Right lobe of liver (tissue), 6 donors: Measurements from ENCODE around the gene RIMS1. TPM values are rescaled to one million over a fixed set of nuclear protein-coding genes. Genes with fewer than 3 reads are reported as not detected.

Source experiments
- ATAC-seq, 4 donors: fragments of 200-7000 bp; cut with Tn5 transposase; one replicate each; pipeline ENCODE4 v1.9.1; 2020; ENCODE audit warnings: mild to moderate bottlenecking in 4 of 4, moderate library complexity in 4 of 4
- DNase-seq, 3 donors: peaks; one replicate each; pipeline ENCODE4 v3.0.0-alpha.2; 2020
- H3K27ac ChIP-seq, 3 donors: fragments of 200-600 bp; one replicate each; pipeline ENCODE4 v1.8.0; 2022
- H3K27me3 ChIP-seq, 2 donors: fragments of 200-600 bp; one replicate each; pipeline ENCODE4 v1.8.0; 2022
- H3K36me3 ChIP-seq, 4 donors: fragments of 200-600 bp; sonication (generic) in 1 of 4; one replicate each; pipeline versions ENCODE4 v1.5.1 to v1.8.0; 2017 to 2022; ENCODE audit warnings: control low read depth in 1 of 4
- H3K4me1 ChIP-seq, 4 donors: fragments of 200-600 bp; sonication (generic) in 1 of 4; one replicate each; pipeline versions ENCODE4 v1.5.1 to v1.8.0; 2017 to 2022; ENCODE audit warnings: control low read depth in 1 of 4
- H3K4me3 ChIP-seq, 3 donors: fragments of 200-600 bp; one replicate each; pipeline ENCODE4 v1.8.0; 2022
- H3K9me3 ChIP-seq, 4 donors: fragments of 200-600 bp; sonication (generic) in 1 of 4; one replicate each; pipeline versions ENCODE4 v1.5.1 to v1.8.0; 2017 to 2022; ENCODE audit warnings: control low read depth in 1 of 4
- POLR2A ChIP-seq: fragments of 450-650 bp; IDR thresholded peaks from one replicate; pipeline ENCODE4 v1.6.1; 2017; ENCODE audit warnings: antibody characterized with exemption, mild to moderate bottlenecking
- WGBS: methylation state at CpG from one replicate; pipeline ENCODE4 v1.1.6; 2018; ENCODE audit warnings: low coverage, low lambda C conversion rate; ENCODE audit not compliant: insufficient coverage; ENCODE audit errors: missing lambda C conversion rate; 5-methylcytosine and 5-hydroxymethylcytosine counted together
- intact Hi-C, 2 donors: fragments of 100-400 bp; cut with DNase I; formaldehyde crosslinking; loops; one replicate each; pipeline versions ENCODE4 v1.11.2 to v1.14.1; 2022
- total RNA-seq, 6 experiments: library from RNA; depleted of rRNA in 2 of 6; stranded (reverse); fragments of >200 nt in 2 of 6; fragmentation: NEBNext Ultra II Directional in 3 of 6; extraction: Animal tissue kit (Norgen Biotek cat#: 25700) in 3 of 6; gene quantifications; one replicate each; pipeline versions ENCODE4 v1.1.0 to v1.2.4, GENCODE V29; 2016 to 2023
- TF ChIP-seq, protein P1 (sequence below), 4 donors: fragments of 200-600 bp in 3 of 4; fragments of 450-650 bp in 1 of 4; IDR thresholded peaks; one replicate each; pipeline versions ENCODE4 v1.5.1 to v1.8.0; 2016 to 2022; ENCODE audit warnings: antibody characterized with exemption in 4 of 4, mild to moderate bottlenecking in 2 of 4
- donor health status: DM: no; HTN: yes; CAD: no.
- donor health status: DM: no; HTN: no; CAD: no.
- donor health status: DM: no; HTN: no; CAD: no.
- donor health status: DM: no; HTN: yes; CAD: no.
- donor health status: DM: no; HTN: yes; CAD: no.

RIMS1 gene
- total RNA-seq, 6 experiments from 2014 or later: 0.09 to 0.69 TPM; not detected in 4

DNA sequence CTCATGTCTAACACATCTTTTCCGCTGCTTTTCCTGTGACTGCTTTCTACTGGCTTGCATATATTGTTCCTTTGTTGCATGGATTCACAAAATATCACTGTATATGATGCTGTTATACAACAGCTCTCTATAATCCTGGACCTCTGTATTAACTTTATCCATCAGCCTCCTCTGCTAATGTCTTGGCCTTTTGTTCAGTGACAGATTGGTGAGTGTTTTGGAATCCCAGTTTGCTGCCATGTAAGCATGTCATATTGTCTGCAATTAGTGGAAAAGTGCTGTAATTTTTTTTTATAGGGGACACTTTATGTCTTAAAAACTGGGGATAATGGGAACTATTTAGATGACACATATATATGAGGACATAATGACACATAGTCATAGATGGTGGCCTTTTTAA lies 3.0 kb downstream of the RIMS1 start:
- H3K4me3 ChIP-seq: no peak overlapping the region
- ATAC-seq (no peak), DNase-seq (no peak)
- WGBS: 78% methylated on average over 1 of the region's 1 CpG
- TF ChIP-seq POLR2A: no peak
- TF ChIP-seq, protein P1, sequence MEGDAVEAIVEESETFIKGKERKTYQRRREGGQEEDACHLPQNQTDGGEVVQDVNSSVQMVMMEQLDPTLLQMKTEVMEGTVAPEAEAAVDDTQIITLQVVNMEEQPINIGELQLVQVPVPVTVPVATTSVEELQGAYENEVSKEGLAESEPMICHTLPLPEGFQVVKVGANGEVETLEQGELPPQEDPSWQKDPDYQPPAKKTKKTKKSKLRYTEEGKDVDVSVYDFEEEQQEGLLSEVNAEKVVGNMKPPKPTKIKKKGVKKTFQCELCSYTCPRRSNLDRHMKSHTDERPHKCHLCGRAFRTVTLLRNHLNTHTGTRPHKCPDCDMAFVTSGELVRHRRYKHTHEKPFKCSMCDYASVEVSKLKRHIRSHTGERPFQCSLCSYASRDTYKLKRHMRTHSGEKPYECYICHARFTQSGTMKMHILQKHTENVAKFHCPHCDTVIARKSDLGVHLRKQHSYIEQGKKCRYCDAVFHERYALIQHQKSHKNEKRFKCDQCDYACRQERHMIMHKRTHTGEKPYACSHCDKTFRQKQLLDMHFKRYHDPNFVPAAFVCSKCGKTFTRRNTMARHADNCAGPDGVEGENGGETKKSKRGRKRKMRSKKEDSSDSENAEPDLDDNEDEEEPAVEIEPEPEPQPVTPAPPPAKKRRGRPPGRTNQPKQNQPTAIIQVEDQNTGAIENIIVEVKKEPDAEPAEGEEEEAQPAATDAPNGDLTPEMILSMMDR (IDR thresholded peaks at IDR 0.05): no peak
- intact Hi-C loops: no loop called here
- no peaks in the 10 kb centered on the region for H3K36me3 ChIP-seq
- H3K27ac ChIP-seq: no peak overlapping the region
- no peaks in the 10 kb centered on the region for H3K4me1 ChIP-seq
- no peaks in the 10 kb centered on the region for H3K27me3 ChIP-seq
- no peaks in the 10 kb centered on the region for H3K9me3 ChIP-seq

DNA sequence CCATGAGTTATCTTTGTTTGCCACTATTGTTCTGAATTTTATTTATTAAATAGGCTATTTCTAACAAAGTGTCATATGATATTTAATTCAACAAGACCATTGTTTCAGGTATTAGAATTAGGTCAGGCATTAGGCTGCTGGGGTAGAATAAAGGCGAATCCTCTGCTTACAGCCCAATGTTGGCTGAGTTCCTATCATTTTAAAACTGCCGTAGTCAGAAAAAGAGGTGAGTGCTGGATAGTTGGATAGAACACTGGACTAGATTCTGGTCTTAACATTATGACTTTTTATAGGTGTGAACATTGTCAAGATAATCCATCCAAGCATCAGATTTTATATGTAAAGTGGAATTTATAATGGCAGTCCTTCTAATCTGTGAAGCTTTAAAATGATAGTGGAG lies 6.3 kb downstream of the RIMS1 start:
- DNase-seq (no peak), ATAC-seq (no peak)
- Histone ChIP-seq H3K4me1 (no peaks in the 10 kb centered on the region), H3K4me3 (no peak overlapping the region), H3K36me3 (no peaks in the 10 kb centered on the region), H3K27ac (no peak overlapping the region), H3K9me3 (no peaks in the 10 kb centered on the region), H3K27me3 (no peaks in the 10 kb centered on the region)
- intact Hi-C loops: no loop called here
- no peak for TF ChIP-seq POLR2A
- TF ChIP-seq, protein P1 (IDR thresholded peaks at IDR 0.05): no peak
- 49% methylated on average over 2 of the region's 2 CpGs for WGBS

DNA sequence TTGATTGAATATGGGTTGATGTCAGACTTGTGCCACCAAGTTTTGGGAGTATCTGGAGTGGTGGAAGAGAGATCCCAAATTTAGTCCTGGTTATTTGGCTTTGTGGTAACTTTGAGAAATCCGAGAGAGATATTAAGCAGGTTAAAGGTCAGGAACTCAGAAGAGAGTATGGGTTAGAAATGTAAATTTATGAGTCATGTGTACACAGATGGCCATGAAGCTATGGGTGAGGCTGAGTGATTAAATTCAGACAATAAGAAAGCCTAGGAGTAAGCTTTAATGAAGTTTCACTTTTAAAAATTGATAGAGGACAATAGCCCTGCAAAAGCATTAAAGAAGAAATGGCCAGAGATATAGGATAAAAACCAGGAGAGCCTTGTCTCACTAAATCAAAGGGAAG lies 14.3 kb downstream of the RIMS1 start:
- Histone ChIP-seq H3K27ac (no peak overlapping the region), H3K9me3 (no peaks in the 10 kb centered on the region), H3K4me3 (no peak overlapping the region), H3K4me1 (no peaks in the 10 kb centered on the region), H3K36me3 (no peaks in the 10 kb centered on the region), H3K27me3 (no peaks in the 10 kb centered on the region)
- no peak for TF ChIP-seq POLR2A
- TF ChIP-seq, protein P1 (IDR thresholded peaks at IDR 0.05): no peak
- ATAC-seq (no peak), DNase-seq (no peak)
- intact Hi-C loops: no loop called here
- 5% methylated on average over 1 of the region's 1 CpG for WGBS

DNA sequence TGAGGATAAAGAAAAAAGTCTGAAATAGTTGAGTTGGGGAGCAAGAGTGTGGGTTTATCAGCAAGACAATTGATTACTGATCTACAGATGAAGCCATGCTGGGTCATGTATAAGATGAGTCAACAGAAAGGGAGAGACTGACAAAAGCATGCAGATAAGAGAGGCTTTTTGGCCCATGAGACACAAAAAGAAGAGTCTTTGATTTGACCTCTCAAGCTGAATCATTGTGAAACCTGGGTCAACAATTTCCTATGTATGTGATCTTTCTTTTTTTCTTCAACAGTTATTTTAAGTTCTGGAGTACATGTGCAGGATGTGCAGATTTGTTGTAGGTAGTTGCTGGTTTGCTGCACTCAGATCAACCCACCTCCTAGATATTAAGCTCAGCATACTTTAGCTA lies 15.9 kb downstream of the RIMS1 start:
- Histone ChIP-seq H3K36me3 (no peaks in the 10 kb centered on the region), H3K4me1 (no peaks in the 10 kb centered on the region), H3K27me3 (no peaks in the 10 kb centered on the region), H3K9me3 (no peaks in the 10 kb centered on the region), H3K27ac (no peak overlapping the region), H3K4me3 (no peak overlapping the region)
- no peak for TF ChIP-seq POLR2A
- TF ChIP-seq, protein P1 (IDR thresholded peaks at IDR 0.05): no peak
- intact Hi-C loops: no loop called here
- DNase-seq (no peak), ATAC-seq (no peak)

DNA sequence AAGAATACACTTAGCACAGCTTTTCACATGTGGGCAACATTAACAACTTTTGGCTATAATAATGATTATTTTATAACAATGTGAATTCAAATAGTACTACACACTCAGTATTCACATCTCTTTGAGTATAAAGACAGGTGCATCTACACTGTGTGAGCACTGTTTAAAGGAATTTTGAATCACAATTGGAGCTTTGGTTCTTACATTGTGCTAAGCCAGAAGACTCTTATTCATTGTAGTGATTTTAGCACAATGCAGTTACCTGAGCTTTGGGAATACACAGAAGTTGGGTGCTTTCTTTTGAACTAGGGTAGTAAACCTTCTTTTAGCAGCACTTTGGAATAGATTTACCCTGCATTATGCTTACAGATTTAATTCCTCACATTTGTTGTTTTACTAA lies 20.5 kb downstream of the RIMS1 start:
- Histone ChIP-seq H3K36me3 (no peaks in the 10 kb centered on the region), H3K9me3 (no peaks in the 10 kb centered on the region), H3K4me1 (no peaks in the 10 kb centered on the region), H3K4me3 (no peak overlapping the region), H3K27ac (no peak overlapping the region), H3K27me3 (no peaks in the 10 kb centered on the region)
- ATAC-seq: no peak
- no peak for DNase-seq
- no peak for TF ChIP-seq POLR2A
- TF ChIP-seq, protein P1 (IDR thresholded peaks at IDR 0.05): no peak
- intact Hi-C loops: no loop called here
